GM18858 (cell line): ENCODE data around the gene HOXD1.

Experiments used
- ATAC-seq: cut with Tn5 transposase; IDR thresholded peaks from one replicate; pipeline ENCODE4 v1.9.1; 2021; ENCODE audit not compliant: unreplicated experiment

Gene HOXD1

GRCh38 chr2:176152350-176153181 lies 35.9 kb upstream of the HOXD1 start:
- ATAC-seq: no peak

GRCh38 chr2:176154576-176155252 lies 33.8 kb upstream of the HOXD1 start:
- ATAC-seq: no peak

- ATAC-seq: no peak
These were observed 33.0 kb upstream of the HOXD1 start for GRCh38 chr2:176155356-176156044.

GRCh38 chr2:176156301-176156806 lies 32.1 kb upstream of the HOXD1 start:
- ATAC-seq: no peak

- no peak for ATAC-seq
These were observed 31.5 kb upstream of the HOXD1 start, which contains the start of gene HOXD3 for GRCh38 chr2:176156807-176157498. TSS of gene HOXD3 (plus strand) at chr2:176157307. CDS start at chr2:176169115, 11,808 bp downstream.

GRCh38 chr2:176157499-176158185 lies 30.8 kb upstream of the HOXD1 start:
- ATAC-seq: no peak

GRCh38 chr2:176158186-176158591 lies 30.3 kb upstream of the HOXD1 start:
- ATAC-seq: no peak

- no peak for ATAC-seq
These were observed 29.4 kb upstream of the HOXD1 start for GRCh38 chr2:176158855-176159662.

- no peak for ATAC-seq
These were observed 28.7 kb upstream of the HOXD1 start for GRCh38 chr2:176159663-176160250.

GRCh38 chr2:176160251-176160985 lies 28.1 kb upstream of the HOXD1 start:
- ATAC-seq: no peak

- ATAC-seq: no peak
These were observed 27.3 kb upstream of the HOXD1 start for GRCh38 chr2:176160986-176161824.

- no peak for ATAC-seq
These were observed 26.4 kb upstream of the HOXD1 start for GRCh38 chr2:176161825-176162626.

GRCh38 chr2:176162911-176163671 lies 25.4 kb upstream of the HOXD1 start:
- no peak for ATAC-seq

GRCh38 chr2:176163672-176164056 lies 24.8 kb upstream of the HOXD1 start:
- no peak for ATAC-seq

GRCh38 chr2:176164201-176164600 lies 24.3 kb upstream of the HOXD1 start:
- ATAC-seq: no peak
